A549 (cell line): ENCODE measurements around the gene CCDC117. TPM values are rescaled to one million over a fixed set of nuclear protein-coding genes. Genes with fewer than 3 reads are reported as not detected.

Source experiments
- ATAC-seq, 2 experiments: fragments of 200-7000 bp in 1 of 2; fragments of >200 bp in 1 of 2; cut with Nextera tagmentation in 1 of 2; cut with Tn5 transposase in 1 of 2; 3 replicates each; pipeline versions ENCODE4 v1.8.0 to v1.9.1; 2018 to 2020; ENCODE audit warnings: mild to moderate bottlenecking in 1 of 2, moderate library complexity in 1 of 2
- CTCF ChIA-PET: fragments of 300-600 bp; sonication (Branson Sonifier 250); formaldehyde crosslinking; extraction: SDS; loops from one replicate; lab custom pipeline; 2021; ENCODE audit warnings: antibody characterized with exemption, inconsistent platforms; lab: Yijun Ruan, JAX
- POLR2A ChIA-PET: fragments of 350-600 bp; formaldehyde crosslinking; extraction: SDS; loops from one replicate; lab custom pipeline; 2021; ENCODE audit warnings: antibody characterized with exemption, inconsistent platforms; lab: Yijun Ruan, JAX
- DNase-seq, 2 experiments: peaks; one replicate each; pipeline versions ENCODE4 v3.0.0 to v3.0.0-alpha.2; 2011 to 2016; ENCODE audit warnings: low read depth in 1 of 2, low spot score in 1 of 2
- FAIRE-seq: peaks from 2 replicates; lab custom pipeline; 2011; peaks lifted over from hg19 to GRCh38; lab: Jason Lieb, UNC
- H3K27ac ChIP-seq, 2 experiments: fragments of >200 bp; sonication (Bioruptor Twin); formaldehyde crosslinking; 3 replicates each; pipeline ENCODE4 v1.5.1; 2016 to 2017
- H3K4me1 ChIP-seq: fragments of >200 bp; sonication (Bioruptor Twin); formaldehyde crosslinking; 3 replicates; pipeline ENCODE4 v1.6.1; 2016
- H3K4me2 ChIP-seq: fragments of >200 bp; sonication (Bioruptor Twin); formaldehyde crosslinking; 3 replicates; pipeline ENCODE4 v1.6.1; 2016
- H3K4me3 ChIP-seq: fragments of >200 bp; sonication (Bioruptor Twin); formaldehyde crosslinking; 3 replicates; pipeline ENCODE4 v1.5.1; 2016
- H3K9me3 ChIP-seq: fragments of >200 bp; sonication (Bioruptor Twin); formaldehyde crosslinking; 3 replicates; pipeline ENCODE4 v1.6.1; 2016
- BHLHE40 ChIP-seq: IDR thresholded peaks from 2 replicates; pipeline ENCODE4 v1.6.1; 2012; ENCODE audit warnings: low read depth, low read length, inconsistent platforms
- CBX2 ChIP-seq: fragments of 200-600 bp; sonication (generic); IDR thresholded peaks from 2 replicates; pipeline ENCODE4 v1.6.1; 2016; ENCODE audit warnings: low read depth, mild to moderate bottlenecking, borderline replicate concordance
- CBX8 ChIP-seq: fragments of 200-600 bp; sonication (generic); IDR thresholded peaks from 2 replicates; pipeline ENCODE4 v1.6.1; 2016
- CEBPB ChIP-seq, 2 experiments: fragments of >200 bp in 1 of 2; sonication (Bioruptor Twin) in 1 of 2; formaldehyde crosslinking in 1 of 2; IDR thresholded peaks; 2 replicates each; pipeline ENCODE4 v1.6.1; 2012 to 2016
- CHD2 ChIP-seq: fragments of 150-350 bp; IDR thresholded peaks from 2 replicates; pipeline ENCODE4 v1.6.1; 2014; ENCODE audit warnings: low read length; ENCODE audit not compliant: partially characterized antibody
- EHF ChIP-seq: fragments of 250-450 bp; sonication (Bioruptor Pico); IDR thresholded peaks from 2 replicates; pipeline ENCODE4 v1.5.0; 2020; ENCODE audit warnings: mild to moderate bottlenecking
- EHMT2 ChIP-seq: fragments of 200-600 bp; sonication (generic); IDR thresholded peaks from 2 replicates; pipeline ENCODE4 v1.6.1; 2016; ENCODE audit warnings: antibody characterized with exemption, low read depth, mild to moderate bottlenecking, moderate library complexity
- ESRRA ChIP-seq: fragments of 150-350 bp; IDR thresholded peaks from 2 replicates; pipeline ENCODE4 v1.6.1; 2014; ENCODE audit warnings: mild to moderate bottlenecking, low read length, borderline replicate concordance
- FOSB ChIP-seq: fragments of 250-450 bp; sonication (Bioruptor Pico); IDR thresholded peaks from 2 replicates; pipeline ENCODE4 v1.5.0; 2020; ENCODE audit warnings: mild to moderate bottlenecking, moderate library complexity
- FOSL2 ChIP-seq, 2 experiments: fragments of 450-650 bp in 1 of 2; fragments of >200 bp in 1 of 2; sonication (Bioruptor Twin) in 1 of 2; formaldehyde crosslinking; IDR thresholded peaks; 2 replicates each; pipeline versions ENCODE4 v1.5.0 to v1.6.1; 2016 to 2020; ENCODE audit warnings: mild to moderate bottlenecking in 1 of 2, moderate library complexity in 1 of 2
- FOXS1 ChIP-seq: fragments of 250-450 bp; sonication (Bioruptor Pico); IDR thresholded peaks from 2 replicates; pipeline ENCODE4 v1.5.0; 2020; ENCODE audit warnings: mild to moderate bottlenecking, moderate library complexity
- HDAC2 ChIP-seq: fragments of 200-600 bp; sonication (generic); IDR thresholded peaks from 2 replicates; pipeline ENCODE4 v1.6.1; 2016
- JUN ChIP-seq, 2 experiments: fragments of >200 bp; sonication (Bioruptor Twin); formaldehyde crosslinking; IDR thresholded peaks; 2 replicates in 1 of 2; 3 replicates in 1 of 2; pipeline ENCODE4 v1.6.1; 2016 to 2017
- KDM5A ChIP-seq: fragments of 200-600 bp; sonication (generic); IDR thresholded peaks from 2 replicates; pipeline ENCODE4 v1.6.1; 2016; ENCODE audit warnings: antibody characterized with exemption, mild to moderate bottlenecking
- MYC ChIP-seq: IDR thresholded peaks from 2 replicates; pipeline ENCODE4 v1.6.1; 2012; ENCODE audit warnings: mild to moderate bottlenecking, inconsistent platforms, low read length, improper control_type of control experiment, borderline replicate concordance
- NPAS2 ChIP-seq: fragments of 250-450 bp; sonication (Bioruptor Pico); IDR thresholded peaks from 2 replicates; pipeline ENCODE4 v1.8.0; 2022; ENCODE audit warnings: mild to moderate bottlenecking, moderate library complexity, borderline replicate concordance
- PHF8 ChIP-seq: fragments of 200-600 bp; sonication (generic); IDR thresholded peaks from 2 replicates; pipeline ENCODE4 v1.6.1; 2016; ENCODE audit warnings: low read depth, mild to moderate bottlenecking, antibody characterized with exemption, moderate library complexity, borderline replicate concordance
- RAD21 ChIP-seq, 2 experiments: fragments of >200 bp in 1 of 2; sonication (Bioruptor Twin) in 1 of 2; formaldehyde crosslinking in 1 of 2; IDR thresholded peaks in 1 of 2; conservative IDR thresholded peaks in 1 of 2; 2 replicates in 1 of 2; 3 replicates in 1 of 2; pipeline ENCODE4 v1.6.1; 2012 to 2018; ENCODE audit warnings: inconsistent platforms in 1 of 2
- RFX5 ChIP-seq: fragments of 450-650 bp; IDR thresholded peaks from 2 replicates; pipeline ENCODE4 v1.7.1; 2014; ENCODE audit warnings: antibody characterized with exemption, mild to moderate bottlenecking, moderate library complexity
- RNF2 ChIP-seq: fragments of 200-600 bp; sonication (generic); IDR thresholded peaks from 2 replicates; pipeline ENCODE4 v1.6.1; 2016; ENCODE audit warnings: low read depth, mild to moderate bottlenecking, antibody characterized with exemption, moderate library complexity, borderline replicate concordance
- SMC3 ChIP-seq: fragments of >200 bp; sonication (Bioruptor Twin); formaldehyde crosslinking; IDR thresholded peaks from 3 replicates; pipeline ENCODE4 v1.6.1; 2018; ENCODE audit warnings: inconsistent platforms
- TFCP2L1 ChIP-seq: fragments of 250-450 bp; sonication (Bioruptor Pico); IDR thresholded peaks from 2 replicates; pipeline ENCODE4 v1.5.0; 2021; ENCODE audit warnings: mild to moderate bottlenecking
- TP53 ChIP-seq: fragments of 250-450 bp; sonication (Bioruptor Pico); IDR thresholded peaks from 2 replicates; pipeline ENCODE4 v1.5.0; 2021; ENCODE audit warnings: mild to moderate bottlenecking, moderate library complexity
- ZC3H11A ChIP-seq: fragments of 450-650 bp; IDR thresholded peaks from 2 replicates; pipeline ENCODE4 v1.6.1; 2014; ENCODE audit warnings: antibody characterized with exemption, mild to moderate bottlenecking
- ZFP36 ChIP-seq: fragments of 450-650 bp; IDR thresholded peaks from 2 replicates; pipeline ENCODE4 v1.6.1; 2014; ENCODE audit warnings: borderline replicate concordance; ENCODE audit not compliant: partially characterized antibody
- WGBS: methylation state at CpG from one replicate; pipeline ENCODE4 v1.1.6; 2017; ENCODE audit errors: missing lambda C conversion rate; 5-methylcytosine and 5-hydroxymethylcytosine counted together
- polyA plus RNA-seq, 4 experiments: library from polyadenylated mRNA; depleted of rRNA in 3 of 4; stranded (reverse); fragments of >200 nt; fragmentation: RNase III in 1 of 4; extraction: RNeasy Plus Mini Kit Qiagen cat#74134 plus additional on column Dnase treatment in 1 of 4; gene quantifications; 2 replicates in 3 of 4; 3 replicates in 1 of 4; pipeline ENCODE4 v1.2.3, GENCODE V29; 2011 to 2017
- TF ChIP-seq, protein P1 (sequence below): fragments of 200-600 bp; sonication (generic); IDR thresholded peaks from 2 replicates; pipeline ENCODE4 v1.6.1; 2016; ENCODE audit warnings: antibody characterized with exemption, mild to moderate bottlenecking, moderate library complexity
- TF ChIP-seq, protein P2 (sequence below): fragments of 250-450 bp; sonication (Bioruptor Pico); IDR thresholded peaks from 2 replicates; pipeline ENCODE4 v1.5.0; 2021; ENCODE audit warnings: mild to moderate bottlenecking, moderate library complexity, borderline replicate concordance
- TF ChIP-seq, protein P3 (sequence below): IDR thresholded peaks from 2 replicates; pipeline ENCODE4 v1.6.1; 2012; ENCODE audit warnings: low read depth, borderline replicate concordance
- TF ChIP-seq, protein P4 (sequence below): IDR thresholded peaks from 2 replicates; pipeline ENCODE4 v1.6.1; 2012

CCDC117 gene
- polyA plus RNA-seq, 2 of the 4 experiments (the other 2 are of a cell fraction): 12.2 to 24.1 TPM

DNA sequence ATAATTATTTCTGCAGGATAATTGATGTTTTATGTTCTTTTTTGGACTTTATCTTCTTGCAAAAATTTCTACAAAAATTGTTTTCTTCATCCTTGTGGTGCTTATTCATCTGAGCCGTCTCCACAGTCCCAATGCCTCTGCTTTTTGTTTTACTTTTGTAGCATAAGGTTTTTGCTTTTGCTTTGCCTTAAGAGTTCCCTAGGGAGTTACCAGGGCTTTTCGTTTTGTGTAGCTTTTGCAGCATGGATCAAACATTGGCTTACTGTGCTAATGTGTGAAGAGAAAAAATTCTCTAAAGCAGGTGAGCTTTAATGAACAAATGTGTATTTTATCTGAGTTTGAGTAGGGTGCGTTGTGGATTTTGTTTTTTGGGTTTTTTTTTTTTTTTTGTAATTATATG lies 16.1 kb downstream of the CCDC117 start:
- Histone ChIP-seq H3K4me2 (no peak overlapping the region), H3K4me3 (no peak overlapping the region), H3K27ac (no peak overlapping the region), H3K4me1 (peaks cover 12% of the 10 kb centered on the region), H3K9me3 (no peaks in the 10 kb centered on the region)
- ATAC-seq (no peak), FAIRE-seq (no peak), DNase-seq (no peak)
- CTCF ChIA-PET: interaction anchor here (0.5 to 3.5 kb wide), 2 partner anchors 16 kb away, joined by 3 to 17 read pairs; partner anchors contain the start of gene CCDC117
- TF ChIP-seq, protein P1, sequence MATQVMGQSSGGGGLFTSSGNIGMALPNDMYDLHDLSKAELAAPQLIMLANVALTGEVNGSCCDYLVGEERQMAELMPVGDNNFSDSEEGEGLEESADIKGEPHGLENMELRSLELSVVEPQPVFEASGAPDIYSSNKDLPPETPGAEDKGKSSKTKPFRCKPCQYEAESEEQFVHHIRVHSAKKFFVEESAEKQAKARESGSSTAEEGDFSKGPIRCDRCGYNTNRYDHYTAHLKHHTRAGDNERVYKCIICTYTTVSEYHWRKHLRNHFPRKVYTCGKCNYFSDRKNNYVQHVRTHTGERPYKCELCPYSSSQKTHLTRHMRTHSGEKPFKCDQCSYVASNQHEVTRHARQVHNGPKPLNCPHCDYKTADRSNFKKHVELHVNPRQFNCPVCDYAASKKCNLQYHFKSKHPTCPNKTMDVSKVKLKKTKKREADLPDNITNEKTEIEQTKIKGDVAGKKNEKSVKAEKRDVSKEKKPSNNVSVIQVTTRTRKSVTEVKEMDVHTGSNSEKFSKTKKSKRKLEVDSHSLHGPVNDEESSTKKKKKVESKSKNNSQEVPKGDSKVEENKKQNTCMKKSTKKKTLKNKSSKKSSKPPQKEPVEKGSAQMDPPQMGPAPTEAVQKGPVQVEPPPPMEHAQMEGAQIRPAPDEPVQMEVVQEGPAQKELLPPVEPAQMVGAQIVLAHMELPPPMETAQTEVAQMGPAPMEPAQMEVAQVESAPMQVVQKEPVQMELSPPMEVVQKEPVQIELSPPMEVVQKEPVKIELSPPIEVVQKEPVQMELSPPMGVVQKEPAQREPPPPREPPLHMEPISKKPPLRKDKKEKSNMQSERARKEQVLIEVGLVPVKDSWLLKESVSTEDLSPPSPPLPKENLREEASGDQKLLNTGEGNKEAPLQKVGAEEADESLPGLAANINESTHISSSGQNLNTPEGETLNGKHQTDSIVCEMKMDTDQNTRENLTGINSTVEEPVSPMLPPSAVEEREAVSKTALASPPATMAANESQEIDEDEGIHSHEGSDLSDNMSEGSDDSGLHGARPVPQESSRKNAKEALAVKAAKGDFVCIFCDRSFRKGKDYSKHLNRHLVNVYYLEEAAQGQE: no peak
- no peak for TF ChIP-seq CEBPB (IDR thresholded peaks at IDR 0.05)
- TF ChIP-seq KDM5A: no peak
- no peak for TF ChIP-seq ZC3H11A
- no peak for TF ChIP-seq CHD2
- TF ChIP-seq TP53: no peak
- POLR2A ChIA-PET: interaction anchor here (0.7 to 1.2 kb wide), 2 partner anchors 11 to 21 kb away, joined by 3 to 8 read pairs; no protein-coding TSS in a partner anchor
- 91% methylated on average over 3 of the region's 3 CpGs for WGBS

DNA sequence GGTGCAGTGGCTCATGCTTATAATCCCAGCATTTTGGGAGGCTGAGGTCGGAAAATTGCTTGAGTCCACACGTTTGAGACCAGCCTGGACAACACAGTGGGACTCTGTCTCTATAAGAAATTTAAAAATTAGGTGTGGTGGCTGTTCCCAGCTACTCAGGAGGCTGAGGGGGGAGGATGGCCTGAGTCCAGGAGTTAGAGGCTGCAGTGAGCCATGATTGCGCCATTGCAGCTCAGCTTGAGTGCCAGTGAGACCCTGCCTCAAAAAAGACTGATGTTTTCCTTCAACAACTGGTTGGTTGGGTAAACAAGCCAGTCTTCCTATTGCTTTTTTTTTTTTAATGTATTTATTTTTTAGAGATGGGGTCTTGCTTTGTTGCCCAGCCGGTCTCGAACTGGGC lies 18.6 kb downstream of the CCDC117 start:
- ATAC-seq (no peak), DNase-seq (no peak)

DNA sequence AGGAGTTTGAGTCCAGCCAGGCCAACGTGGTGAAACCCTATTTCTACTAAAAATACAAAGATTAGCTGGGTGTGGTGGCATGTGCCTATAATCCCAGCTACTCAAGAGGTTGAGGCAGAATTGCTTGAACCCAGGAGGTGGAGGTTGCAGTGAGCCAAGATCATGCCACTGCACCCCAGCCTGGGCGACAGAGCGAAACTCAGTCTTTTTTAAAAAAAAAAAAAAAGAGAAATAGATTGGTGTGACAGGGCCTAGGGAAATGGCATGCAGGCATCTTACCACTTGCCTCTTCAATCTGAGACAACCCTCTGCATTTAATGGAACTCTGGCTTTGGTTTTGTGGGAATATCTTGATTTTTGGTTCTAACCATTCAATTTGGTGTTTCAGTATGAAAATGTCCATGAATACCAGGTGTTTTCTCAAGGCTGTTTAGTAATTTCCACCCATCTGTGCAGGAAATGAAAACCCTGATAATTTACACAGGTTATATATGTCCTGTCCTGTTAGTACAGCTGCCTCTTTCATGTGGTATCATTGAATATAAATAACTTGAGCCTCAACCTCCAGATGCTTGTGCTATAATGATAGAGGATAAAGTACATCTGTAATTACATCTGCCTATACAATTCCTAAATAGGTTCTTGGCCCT lies 19.5 kb downstream of the CCDC117 start:
- 79% methylated on average over 3 of the region's 3 CpGs for WGBS
- ATAC-seq (peak; percentile 33 to 43; a peak in 4 of 6 replicates), DNase-seq (no peak), FAIRE-seq (no peak)
- ChIA-PET CTCF (interaction anchor here (0.7 to 0.9 kb wide), 3 partner anchors 16 to 81 kb away, joined by 3 read pairs; no protein-coding TSS in a partner anchor), POLR2A (no interaction called here)
- Histone ChIP-seq H3K4me3 (no peak overlapping the region), H3K27ac (no peak overlapping the region), H3K4me1 (peaks cover 23% of the 10 kb centered on the region; the same call in 2 of the 3 replicates), H3K4me2 (no peak overlapping the region), H3K9me3 (no peaks in the 10 kb centered on the region)
- TF ChIP-seq RAD21 (conservative IDR thresholded peaks at IDR 0.05 in 1 of 2, IDR thresholded peaks at IDR 0.05 in 1 of 2) (no peak), ESRRA (no peak), HDAC2 (no peak), FOSL2 (IDR thresholded peaks at IDR 0.05) (no peak), FOSL2 (CRISPR knock-in tag; IDR thresholded peaks at IDR 0.05) (no peak), EHMT2 (no peak), EHF (CRISPR knock-in tag) (no peak), RNF2 (no peak), MYC (no peak), CBX8 (no peak), PHF8 (no peak), FOSB (CRISPR knock-in tag) (no peak), JUN (IDR thresholded peaks at IDR 0.05) (no peak)
- TF ChIP-seq, protein P2, sequence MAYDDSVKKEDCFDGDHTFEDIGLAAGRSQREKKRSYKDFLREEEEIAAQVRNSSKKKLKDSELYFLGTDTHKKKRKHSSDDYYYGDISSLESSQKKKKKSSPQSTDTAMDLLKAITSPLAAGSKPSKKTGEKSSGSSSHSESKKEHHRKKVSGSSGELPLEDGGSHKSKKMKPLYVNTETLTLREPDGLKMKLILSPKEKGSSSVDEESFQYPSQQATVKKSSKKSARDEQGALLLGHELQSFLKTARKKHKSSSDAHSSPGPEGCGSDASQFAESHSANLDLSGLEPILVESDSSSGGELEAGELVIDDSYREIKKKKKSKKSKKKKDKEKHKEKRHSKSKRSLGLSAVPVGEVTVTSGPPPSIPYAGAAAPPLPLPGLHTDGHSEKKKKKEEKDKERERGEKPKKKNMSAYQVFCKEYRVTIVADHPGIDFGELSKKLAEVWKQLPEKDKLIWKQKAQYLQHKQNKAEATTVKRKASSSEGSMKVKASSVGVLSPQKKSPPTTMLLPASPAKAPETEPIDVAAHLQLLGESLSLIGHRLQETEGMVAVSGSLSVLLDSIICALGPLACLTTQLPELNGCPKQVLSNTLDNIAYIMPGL (CRISPR knock-in tag): no peak
- TF ChIP-seq, protein P3, sequence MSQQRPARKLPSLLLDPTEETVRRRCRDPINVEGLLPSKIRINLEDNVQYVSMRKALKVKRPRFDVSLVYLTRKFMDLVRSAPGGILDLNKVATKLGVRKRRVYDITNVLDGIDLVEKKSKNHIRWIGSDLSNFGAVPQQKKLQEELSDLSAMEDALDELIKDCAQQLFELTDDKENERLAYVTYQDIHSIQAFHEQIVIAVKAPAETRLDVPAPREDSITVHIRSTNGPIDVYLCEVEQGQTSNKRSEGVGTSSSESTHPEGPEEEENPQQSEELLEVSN: no peak

More for the DNA sequence above, 18.6 kb downstream of the CCDC117 start:
- Histone ChIP-seq H3K4me2 (no peak overlapping the region), H3K27ac (no peak overlapping the region), H3K4me3 (no peak overlapping the region), H3K4me1 (peaks cover 15% of the 10 kb centered on the region; the same call in 2 of the 3 replicates)
- 94% methylated on average over 5 of the region's 5 CpGs for WGBS
- FAIRE-seq: no peak
- POLR2A ChIA-PET: interaction anchor here (1.3 kb wide), 1 partner anchor 9 kb away, joined by 5 read pairs; the partner anchor contains the start of gene XBP1
- no peak for TF ChIP-seq TFCP2L1
- TF ChIP-seq SMC3: no peak
- no peak for TF ChIP-seq BHLHE40
- no peak for TF ChIP-seq FOXS1
- TF ChIP-seq ZFP36: no peak
- TF ChIP-seq RFX5: no peak
- TF ChIP-seq, protein P4, sequence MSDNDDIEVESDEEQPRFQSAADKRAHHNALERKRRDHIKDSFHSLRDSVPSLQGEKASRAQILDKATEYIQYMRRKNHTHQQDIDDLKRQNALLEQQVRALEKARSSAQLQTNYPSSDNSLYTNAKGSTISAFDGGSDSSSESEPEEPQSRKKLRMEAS: no peak
- TF ChIP-seq NPAS2 (CRISPR knock-in tag): no peak
- no peak for TF ChIP-seq CBX2
- no peak for TF ChIP-seq EHMT2
- TF ChIP-seq, all 56 proteins: peak for 0
- no peaks in the 10 kb centered on the region for H3K9me3 ChIP-seq
- CTCF ChIA-PET: interaction anchor here (0.6 to 1.1 kb wide), 3 partner anchors 19 to 109 kb away, joined by 3 read pairs; partner anchors contain the start of gene CCDC117
